Adrenal gland (tissue), 12 donors: Measurements from ENCODE around the gene SLC5A5. TPM values are rescaled to one million over a fixed set of nuclear protein-coding genes. Genes with fewer than 3 reads are reported as not detected.

ENCODE experiments used
- DNase-seq, 7 donors: peaks; one replicate each; pipeline ENCODE4 v3.0.0-alpha.2; 2019 to 2020
- H3K27ac ChIP-seq, 5 donors: fragments of 200-600 bp; sonication (generic) in 4 of 5; 1 replicate in 3 of 5; 2 replicates in 2 of 5; pipeline versions ENCODE4 v1.5.1 to v1.8.0; 2016 to 2020; ENCODE audit warnings: mild to moderate bottlenecking in 1 of 5
- H3K27me3 ChIP-seq: fragments of 200-600 bp; 2 replicates; pipeline ENCODE4 v1.8.0; 2021
- H3K36me3 ChIP-seq, 2 donors: fragments of 200-600 bp; replicated peaks in 1 of 2; 1 replicate in 1 of 2; 2 replicates in 1 of 2; pipeline versions ENCODE4 v1.5.1 to v1.8.0; 2018 to 2022
- H3K4me1 ChIP-seq, 2 donors: fragments of 200-600 bp; replicated peaks in 1 of 2; 1 replicate in 1 of 2; 2 replicates in 1 of 2; pipeline versions ENCODE4 v1.5.1 to v1.8.0; 2018 to 2021
- H3K4me3 ChIP-seq, 4 donors: fragments of 200-600 bp; sonication (generic) in 3 of 4; one replicate each; pipeline ENCODE4 v1.5.1; 2016 to 2018
- H3K9me3 ChIP-seq, 3 donors: fragments of 200-600 bp; sonication (generic) in 1 of 3; replicated peaks in 1 of 3; 1 replicate in 2 of 3; 2 replicates in 1 of 3; pipeline versions ENCODE4 v1.5.1 to v1.8.0; 2016 to 2021
- POLR2A ChIP-seq, 2 donors: fragments of 450-650 bp; IDR thresholded peaks; one replicate each; pipeline ENCODE4 v1.6.1; 2017; ENCODE audit warnings: antibody characterized with exemption in 2 of 2, mild to moderate bottlenecking in 2 of 2, moderate library complexity in 1 of 2
- WGBS, 4 donors: extraction: QIAGEN DNeasy Blood & Tissue Kit in 2 of 4; methylation state at CpG; one replicate each; pipeline versions ENCODE4 v1.1.5 to v1.1.7; 2013 to 2017; 5-methylcytosine and 5-hydroxymethylcytosine counted together
- intact Hi-C, 2 donors: fragments of 100-400 bp; cut with DNase I; formaldehyde crosslinking; loops; one replicate each; pipeline versions ENCODE4 v1.14.1 to v1.15.0; 2022 to 2023
- polyA plus RNA-seq, 3 donors: library from polyadenylated mRNA; stranded (reverse); fragments of 200-250 nt in 2 of 3; fragments of 350-450 nt in 1 of 3; fragmentation: Illumina TruSeq in 1 of 3; extraction: RNeasy Lipid Tissue Mini Kit (QIAGEN cat#74804) in 1 of 3; gene quantifications; one replicate each; pipeline ENCODE4 v1.2.3, GENCODE V29; 2013 to 2014
- small RNA-seq, 2 donors: library from RNA; depleted of rRNA; stranded (forward); fragments of <200 nt; gene quantifications; one replicate each; pipeline ENCODE3, GENCODE V24; 2016
- total RNA-seq, 9 donors: library from RNA; depleted of rRNA in 4 of 9; stranded (reverse); fragments of >200 nt in 4 of 9; fragments of 120-200 nt in 1 of 9; fragmentation: NEBNext Ultra II Directional in 1 of 9; extraction: Animal tissue kit (Norgen Biotek cat#: 25700) in 1 of 9; gene quantifications; one replicate each; pipeline versions ENCODE4 v1.1.0 to v1.2.4, GENCODE V29; 2013 to 2023
- TF ChIP-seq, protein P1 (sequence below), 6 experiments: fragments of 450-650 bp in 4 of 6; fragments of 200-600 bp in 2 of 6; sonication (generic) in 1 of 6; IDR thresholded peaks; 1 replicate in 5 of 6; 2 replicates in 1 of 6; pipeline versions ENCODE4 v1.5.1 to v1.8.0; 2016 to 2021; ENCODE audit warnings: antibody characterized with exemption in 6 of 6, mild to moderate bottlenecking in 2 of 6, moderate library complexity in 1 of 6
- donor health status: healthy with polysubstance abuse.
- donor health status: Bipolar disorder and iron deficiency.
- donor health status: DM: yes; HTN: yes; CAD: no.
- donor health status: DM: no; HTN: no; CAD: no.
- donor health status: DM: no; HTN: no; CAD: no.
- donor health status: DM: yes; HTN: yes; CAD: no.

The SLC5A5 gene
- total and polyA plus RNA-seq, 12 donors: 0.03 TPM; not detected in 11

- Histone ChIP-seq H3K27ac (no peak overlapping the region), H3K4me1 (peaks cover 0 to 14% of the 10 kb centered on the region in 2 donors), H3K9me3 (no peaks in the 10 kb centered on the region), H3K27me3 (no peaks in the 10 kb centered on the region), H3K4me3 (peak overlapping the region in 1 of 4 donors; percentile 11), H3K36me3 (peaks cover 0 to 7% of the 10 kb centered on the region in 2 donors)
- WGBS, 4 donors: 49 to 61% (median 52%) methylated on average over 8 to 41 of the region's 41 CpGs
- TF ChIP-seq POLR2A (IDR thresholded peaks at IDR 0.05): no peak
- TF ChIP-seq, protein P1, sequence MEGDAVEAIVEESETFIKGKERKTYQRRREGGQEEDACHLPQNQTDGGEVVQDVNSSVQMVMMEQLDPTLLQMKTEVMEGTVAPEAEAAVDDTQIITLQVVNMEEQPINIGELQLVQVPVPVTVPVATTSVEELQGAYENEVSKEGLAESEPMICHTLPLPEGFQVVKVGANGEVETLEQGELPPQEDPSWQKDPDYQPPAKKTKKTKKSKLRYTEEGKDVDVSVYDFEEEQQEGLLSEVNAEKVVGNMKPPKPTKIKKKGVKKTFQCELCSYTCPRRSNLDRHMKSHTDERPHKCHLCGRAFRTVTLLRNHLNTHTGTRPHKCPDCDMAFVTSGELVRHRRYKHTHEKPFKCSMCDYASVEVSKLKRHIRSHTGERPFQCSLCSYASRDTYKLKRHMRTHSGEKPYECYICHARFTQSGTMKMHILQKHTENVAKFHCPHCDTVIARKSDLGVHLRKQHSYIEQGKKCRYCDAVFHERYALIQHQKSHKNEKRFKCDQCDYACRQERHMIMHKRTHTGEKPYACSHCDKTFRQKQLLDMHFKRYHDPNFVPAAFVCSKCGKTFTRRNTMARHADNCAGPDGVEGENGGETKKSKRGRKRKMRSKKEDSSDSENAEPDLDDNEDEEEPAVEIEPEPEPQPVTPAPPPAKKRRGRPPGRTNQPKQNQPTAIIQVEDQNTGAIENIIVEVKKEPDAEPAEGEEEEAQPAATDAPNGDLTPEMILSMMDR (IDR thresholded peaks at IDR 0.05): no peak
- intact Hi-C loops: loop anchor here in 1 of 2 donors (10.0 kb wide), 1 partner anchor 122 kb away; no protein-coding TSS in a partner anchor
- peak in 1 of 7 donors; percentile 19 for DNase-seq
Measured at GRCh38 chr19:17942582-17943273, 71.0 kb downstream of the SLC5A5 start.

GRCh38 chr19:17943274-17944221 lies 71.8 kb downstream of the SLC5A5 start:
- TF ChIP-seq, protein P1 (IDR thresholded peaks at IDR 0.05): no peak
- TF ChIP-seq POLR2A (IDR thresholded peaks at IDR 0.05): no peak
- Histone ChIP-seq H3K4me1 (peaks cover 0 to 14% of the 10 kb centered on the region in 2 donors), H3K4me3 (peak overlapping the region in 1 of 4 donors; percentile 11), H3K9me3 (no peaks in the 10 kb centered on the region), H3K27ac (peak overlapping the region in 1 of 5 donors; percentile 8), H3K36me3 (peaks cover 0 to 6% of the 10 kb centered on the region in 2 donors), H3K27me3 (no peaks in the 10 kb centered on the region)
- intact Hi-C loops: loop anchor here in 1 of 2 donors (10.0 kb wide), 1 partner anchor 121 kb away; no protein-coding TSS in a partner anchor
- WGBS, 4 donors: 53 to 63% (median 58%) methylated on average over 21 to 57 of the region's 57 CpGs
- peak in 6 of 7 donors; percentile 46 to 69 (median 52) for DNase-seq

DNA sequence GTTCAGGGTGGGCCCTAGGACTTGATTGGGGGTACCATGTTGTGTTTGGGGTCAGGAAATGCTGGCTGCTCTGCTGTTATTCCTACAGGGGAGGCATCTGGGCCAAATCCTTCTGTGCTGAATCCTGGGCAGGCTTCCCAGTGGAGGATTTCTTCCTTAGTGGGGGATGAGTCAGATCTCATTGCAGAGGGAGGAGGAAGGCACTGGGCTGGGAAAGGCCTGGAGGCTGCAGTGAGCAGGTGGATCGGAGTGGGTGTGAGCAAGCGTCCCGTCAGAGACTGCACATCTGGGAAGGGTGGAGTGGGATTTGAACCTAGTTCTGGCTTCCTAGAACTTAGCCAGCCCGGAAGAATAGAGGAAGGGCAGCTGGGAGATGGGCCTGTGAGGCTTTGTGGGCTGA lies 72.6 kb downstream of the SLC5A5 start:
- no peaks in the 10 kb centered on the region for H3K36me3 ChIP-seq
- TF ChIP-seq, protein P1 (IDR thresholded peaks at IDR 0.05): no peak
- no peak for TF ChIP-seq POLR2A (IDR thresholded peaks at IDR 0.05)
- H3K27ac ChIP-seq: peak overlapping the region in 1 of 5 donors; percentile 8
- intact Hi-C loops: loop anchor here in 1 of 2 donors (10.0 kb wide), 1 partner anchor 120 kb away; no protein-coding TSS in a partner anchor
- DNase-seq: peak; percentile 62 to 77 (median 73)
- H3K9me3 ChIP-seq: no peaks in the 10 kb centered on the region
- H3K27me3 ChIP-seq: no peaks in the 10 kb centered on the region
- no peak overlapping the region for H3K4me3 ChIP-seq
- peaks cover 0 to 21% of the 10 kb centered on the region in 2 donors for H3K4me1 ChIP-seq
- 32 to 55% (median 45%) methylated on average over 4 of the region's 4 CpGs for WGBS, 4 donors

Small RNA genes lying within 50 kb of the gene (small RNA-seq; reads per million reads assigned to genes)
- 0 reads per million in 2 donors for gene SNORA68

Other genes with a start within 250 kb of the SLC5A5 start
- 1 to 10 TPM in 7 of 9 donors, under 1 TPM in 2; 0.57 to 5.3 (median 1.6) TPM for gene UNC13A, start 183.6 kb upstream of the SLC5A5 start, total RNA-seq
- 1 to 10 TPM; 1.5 to 9.7 (median 5.1) TPM for gene UNC13A, start 183.6 kb upstream of the SLC5A5 start, polyA plus RNA-seq
- 10 to 100 TPM in 8 of 9 donors, 1 to 10 TPM in 1; 7.7 to 97.2 (median 45.2) TPM for gene MAP1S, start 152.5 kb upstream of the SLC5A5 start, total RNA-seq
- gene MAP1S, start 152.5 kb upstream of the SLC5A5 start, polyA plus RNA-seq: 10 to 100 TPM in 2 of 3 donors, 1 to 10 TPM in 1; 6.6 to 66.1 (median 43.4) TPM
- gene FCHO1, start 120.5 kb upstream of the SLC5A5 start, total RNA-seq: 1 to 10 TPM in 8 of 9 donors, under 1 TPM in 1; 0.91 to 7.1 (median 3.3) TPM
- gene FCHO1, start 120.5 kb upstream of the SLC5A5 start, polyA plus RNA-seq: 1 to 10 TPM in 2 of 3 donors, under 1 TPM in 1; 0.98 to 6.2 (median 2.0) TPM
- gene B3GNT3, start 76.8 kb upstream of the SLC5A5 start, total RNA-seq: under 1 TPM in 1 of 9 donors, not detected in 8; 0.39 TPM
- gene B3GNT3, start 76.8 kb upstream of the SLC5A5 start, polyA plus RNA-seq: under 1 TPM in 1 of 3 donors, not detected in 2; 0.03 TPM
- gene INSL3, start 50.4 kb upstream of the SLC5A5 start, total RNA-seq: under 1 TPM in 2 of 9 donors, not detected in 7; 0.17 to 0.29 TPM
- under 1 TPM in 2 of 3 donors, not detected in 1; 0.27 to 0.40 TPM for gene INSL3, start 50.4 kb upstream of the SLC5A5 start, polyA plus RNA-seq
- 10 to 100 TPM in 3 of 9 donors, 1 to 10 TPM in 6; 1.8 to 15.5 (median 8.8) TPM for gene JAK3, start 24.0 kb upstream of the SLC5A5 start, total RNA-seq
- gene JAK3, start 24.0 kb upstream of the SLC5A5 start, polyA plus RNA-seq: 10 to 100 TPM in 1 of 3 donors, 1 to 10 TPM in 2; 2.1 to 11.3 (median 6.9) TPM
- 1,000 to 10,000 TPM in 8 of 9 donors, 100 to 1,000 TPM in 1; 952 to 2,121 (median 1,385) TPM for gene RPL18A, start 12.0 kb upstream of the SLC5A5 start, total RNA-seq
- gene RPL18A, start 12.0 kb upstream of the SLC5A5 start, polyA plus RNA-seq: 1,000 to 10,000 TPM in 2 of 3 donors, 100 to 1,000 TPM in 1; 345 to 1,991 (median 1,151) TPM
- gene CCDC124, start 61.1 kb downstream of the SLC5A5 start, total RNA-seq: 10 to 100 TPM; 25.8 to 70.0 (median 64.0) TPM
- gene CCDC124, start 61.1 kb downstream of the SLC5A5 start, polyA plus RNA-seq: 100 to 1,000 TPM in 2 of 3 donors, 10 to 100 TPM in 1; 11.3 to 143 (median 114) TPM
- 1 to 10 TPM in 1 of 9 donors, under 1 TPM in 7, not detected in 1; 0.22 to 2.5 (median 0.70) TPM for gene KCNN1, start 95.2 kb downstream of the SLC5A5 start, total RNA-seq
- gene KCNN1, start 95.2 kb downstream of the SLC5A5 start, polyA plus RNA-seq: under 1 TPM in 2 of 3 donors, not detected in 1; 0.16 to 0.47 TPM
- gene ARRDC2, start 136.2 kb downstream of the SLC5A5 start, total RNA-seq: 10 to 100 TPM in 7 of 9 donors, 1 to 10 TPM in 2; 2.5 to 27.4 (median 15.8) TPM
- 10 to 100 TPM in 2 of 3 donors, 1 to 10 TPM in 1; 2.7 to 54.3 (median 20.8) TPM for gene ARRDC2, start 136.2 kb downstream of the SLC5A5 start, polyA plus RNA-seq
- 1 to 10 TPM in 7 of 9 donors, under 1 TPM in 1, not detected in 1; 0.28 to 7.4 (median 2.1) TPM for gene IL12RB1, start 215.0 kb downstream of the SLC5A5 start, total RNA-seq
- 1 to 10 TPM in 2 of 3 donors, under 1 TPM in 1; 0.84 to 1.8 (median 1.1) TPM for gene IL12RB1, start 215.0 kb downstream of the SLC5A5 start, polyA plus RNA-seq
- 10 to 100 TPM in 6 of 9 donors, 1 to 10 TPM in 3; 1.6 to 18.6 (median 11.7) TPM for gene MAST3, start 225.8 kb downstream of the SLC5A5 start, total RNA-seq
- 10 to 100 TPM in 1 of 3 donors, 1 to 10 TPM in 2; 1.8 to 19.1 (median 7.1) TPM for gene MAST3, start 225.8 kb downstream of the SLC5A5 start, polyA plus RNA-seq